Stimulated activated CD8-positive, alpha-beta memory T cell treated with anti-CD3 and anti-CD28 coated beads, Interleukin-12 subunit alpha, Interleukin-12 subunit beta, amount 100 ng/mL, for 24 hours (primary cell): Measurements from ENCODE around the gene SEC61B.
"Not testable (repeated sequence)": the region's sequence is repeated elsewhere in the genome, so short reads cannot be mapped to it uniquely, and the experiment has no call there.

Source experiments
- DNase-seq: peaks from one replicate; pipeline ENCODE4 v3.0.0-alpha.2; 2020; ENCODE audit errors: extremely low read depth

Gene SEC61B

DNA sequence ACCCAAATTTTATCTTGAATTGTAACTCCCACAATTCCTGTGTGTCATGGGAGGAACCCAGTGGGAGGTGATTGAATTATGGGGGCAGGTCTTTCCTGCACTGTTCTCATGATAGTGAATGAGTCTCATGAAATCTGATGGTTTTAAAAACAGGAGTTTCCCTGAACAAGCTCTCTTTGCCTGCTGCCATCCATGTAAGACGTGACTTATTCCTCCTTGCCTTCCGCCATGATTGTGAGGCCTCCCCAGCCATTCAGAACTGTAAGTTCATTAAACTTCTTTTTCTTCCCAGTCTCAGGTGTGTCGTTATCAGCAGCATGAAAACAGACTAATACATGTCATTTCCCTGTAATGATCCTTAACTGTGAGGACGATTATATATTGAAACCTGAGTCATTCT lies 15.8 kb downstream of the SEC61B start:
- not testable (repeated sequence) for DNase-seq

GRCh38 chr9:99238331-99238730 lies 16.2 kb downstream of the SEC61B start:
- DNase-seq, result no peak

GRCh38 chr9:99239341-99240060 lies 17.4 kb downstream of the SEC61B start:
- DNase-seq, result no peak

DNA sequence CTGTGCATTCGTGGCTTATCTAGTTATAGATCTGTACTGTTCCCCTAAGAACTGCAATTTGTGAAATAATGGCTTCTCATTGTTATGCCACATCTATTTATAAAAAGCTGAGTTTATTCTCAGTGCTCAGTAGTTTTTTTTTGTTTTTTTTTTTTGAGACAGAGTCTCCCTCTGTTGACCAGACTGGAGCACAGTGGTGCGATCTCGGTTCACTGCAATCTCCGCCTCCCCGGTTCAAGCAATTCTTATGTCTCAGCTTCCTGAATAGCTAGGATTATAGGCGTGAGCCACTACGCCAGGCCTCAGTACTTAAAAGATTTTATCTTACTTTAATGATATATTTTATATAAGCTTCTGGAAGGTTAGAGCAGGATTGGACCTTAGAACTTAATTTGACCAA lies 19.0 kb downstream of the SEC61B start:
- no peak for DNase-seq

DNA sequence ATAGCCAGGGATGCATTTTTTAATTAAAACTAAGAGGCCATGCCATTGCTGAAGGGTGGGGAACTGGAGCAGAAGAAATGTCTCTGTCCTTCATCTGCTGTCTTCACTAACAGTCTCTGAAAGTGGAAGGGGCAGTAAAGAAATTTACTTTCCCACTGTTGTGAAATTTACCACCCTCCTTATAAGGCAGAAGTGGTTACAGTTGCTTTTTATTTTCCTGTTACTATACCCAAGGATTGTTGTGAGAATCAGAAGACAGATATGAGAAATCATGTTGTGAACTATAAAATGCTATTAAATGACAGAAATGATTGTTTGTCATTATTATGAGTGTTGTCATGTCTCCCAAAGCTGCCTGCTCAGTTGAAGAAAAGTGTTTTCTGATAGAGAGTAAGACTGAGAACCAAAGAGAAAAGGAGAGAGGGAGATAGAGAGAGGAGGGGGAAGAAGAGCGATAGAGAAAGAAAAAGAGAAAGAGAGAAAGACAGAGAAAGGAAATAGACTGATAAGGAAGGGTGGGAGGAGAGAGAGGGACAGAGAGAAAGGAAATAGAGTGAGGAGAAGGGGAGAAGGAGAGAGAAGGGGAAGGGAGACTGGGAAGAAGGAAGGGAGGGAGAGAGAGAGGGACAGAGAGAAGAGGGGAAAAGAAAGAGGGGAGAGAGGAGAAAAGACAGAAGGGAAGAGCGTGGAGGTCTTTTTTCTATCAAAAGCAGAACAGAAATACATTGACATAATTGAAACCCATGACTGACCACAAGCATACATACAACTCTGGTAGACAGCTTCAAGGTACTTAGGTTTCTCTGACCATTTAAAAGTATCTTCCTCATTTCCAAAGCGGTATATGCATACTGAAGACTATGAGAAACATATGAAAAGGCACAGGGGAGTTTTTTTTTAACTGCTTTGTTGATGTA lies 22.5 kb downstream of the SEC61B start:
- DNase-seq, result no peak

DNA sequence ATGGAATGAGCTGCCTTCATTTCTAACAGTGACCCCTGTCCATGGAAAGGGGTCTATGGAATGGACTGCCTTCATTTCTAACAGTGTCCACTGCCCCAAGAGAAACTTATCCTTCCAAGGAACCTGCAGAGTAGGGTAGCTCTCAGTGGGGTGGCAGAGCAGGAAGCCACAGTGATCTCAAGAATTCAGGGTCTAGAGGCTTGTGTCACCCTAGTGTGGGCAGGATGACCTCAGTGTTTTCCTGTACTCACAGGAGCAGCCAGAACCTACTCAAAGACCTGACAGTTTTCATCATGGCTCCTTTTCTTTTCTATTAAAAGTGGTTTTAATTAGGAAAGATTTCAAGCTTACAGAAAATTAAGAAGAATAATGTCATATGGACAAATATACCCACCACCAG lies 27.5 kb downstream of the SEC61B start:
- DNase-seq, result no peak

DNA sequence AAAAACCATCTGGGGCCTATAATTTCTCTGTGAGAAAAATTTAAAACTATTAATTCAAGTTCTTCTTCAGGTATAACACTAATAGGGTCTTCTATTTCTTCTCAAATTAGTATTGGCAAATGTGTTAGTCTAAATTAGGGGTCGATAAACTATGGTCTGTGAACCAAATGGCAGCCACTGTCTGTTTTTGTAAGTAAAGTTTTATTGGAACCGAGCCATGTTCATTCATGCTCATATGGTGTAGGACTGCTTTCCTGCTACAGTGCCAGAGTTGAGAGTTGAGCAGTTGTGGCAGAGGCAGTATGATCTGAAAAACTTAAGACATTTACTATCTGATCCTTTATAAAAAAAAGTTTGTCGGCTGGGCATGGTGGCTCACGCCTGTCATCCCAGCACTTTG lies 29.1 kb downstream of the SEC61B start:
- no peak for DNase-seq

GRCh38 chr9:99253134-99253533 lies 31.1 kb downstream of the SEC61B start:
- DNase-seq, result no peak

GRCh38 chr9:99253772-99254431 lies 31.8 kb downstream of the SEC61B start:
- peak; percentile 75 for DNase-seq

DNA sequence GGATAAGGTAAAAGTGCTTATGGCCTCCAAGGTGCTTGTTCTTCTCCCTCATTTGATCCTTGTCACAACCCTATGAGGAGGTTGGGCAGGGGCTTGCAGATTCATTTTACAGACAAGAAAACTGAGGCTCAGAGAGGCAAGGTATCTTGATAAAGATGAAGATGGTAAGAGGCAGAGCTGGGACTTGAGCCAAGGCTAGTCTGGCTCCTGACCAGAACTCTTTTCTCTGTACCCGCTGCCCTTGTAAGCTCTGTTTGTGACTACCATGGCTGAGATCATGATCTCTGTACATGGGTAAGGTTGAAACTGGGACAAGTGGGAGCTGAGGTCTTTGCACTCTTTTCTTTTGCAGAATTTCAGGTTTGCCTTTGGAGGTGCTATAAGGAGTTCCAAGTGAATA lies 33.6 kb downstream of the SEC61B start:
- DNase-seq, result no peak

GRCh38 chr9:99257723-99258389 lies 35.8 kb downstream of the SEC61B start:
- no peak for DNase-seq

- no peak for DNase-seq
Measured at GRCh38 chr9:99259231-99259918, 37.3 kb downstream of the SEC61B start.

DNA sequence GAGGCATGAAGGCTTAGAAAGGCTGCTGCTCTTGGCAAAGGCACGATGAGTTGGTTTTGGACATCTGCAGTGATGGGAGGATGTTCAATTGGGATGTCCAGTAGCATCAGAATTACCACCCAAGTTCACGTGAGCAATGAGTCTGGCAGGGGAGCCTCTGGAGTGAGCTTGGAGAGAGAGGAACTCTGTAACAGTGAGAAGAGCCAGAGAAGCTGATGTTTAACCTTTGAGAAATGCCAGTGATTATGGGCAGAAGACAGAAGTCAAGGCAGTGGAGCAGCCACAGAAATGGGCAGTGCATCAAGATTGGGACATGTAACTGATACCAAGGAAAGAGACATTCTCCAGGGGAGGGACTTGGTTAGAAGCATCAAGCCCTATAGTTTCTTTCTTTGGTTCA lies 39.8 kb downstream of the SEC61B start:
- DNase-seq, result no peak

GRCh38 chr9:99262949-99263418 lies 40.9 kb downstream of the SEC61B start:
- DNase-seq, result no peak

- no peak for DNase-seq
Measured at GRCh38 chr9:99264070-99264680, 42.1 kb downstream of the SEC61B start.

GRCh38 chr9:99265691-99266090 lies 43.6 kb downstream of the SEC61B start:
- DNase-seq, result no peak

- no peak for DNase-seq
Measured at GRCh38 chr9:99266255-99267023, 44.4 kb downstream of the SEC61B start.

- DNase-seq, result no peak
Measured at GRCh38 chr9:99269416-99269815, 47.3 kb downstream of the SEC61B start.

DNA sequence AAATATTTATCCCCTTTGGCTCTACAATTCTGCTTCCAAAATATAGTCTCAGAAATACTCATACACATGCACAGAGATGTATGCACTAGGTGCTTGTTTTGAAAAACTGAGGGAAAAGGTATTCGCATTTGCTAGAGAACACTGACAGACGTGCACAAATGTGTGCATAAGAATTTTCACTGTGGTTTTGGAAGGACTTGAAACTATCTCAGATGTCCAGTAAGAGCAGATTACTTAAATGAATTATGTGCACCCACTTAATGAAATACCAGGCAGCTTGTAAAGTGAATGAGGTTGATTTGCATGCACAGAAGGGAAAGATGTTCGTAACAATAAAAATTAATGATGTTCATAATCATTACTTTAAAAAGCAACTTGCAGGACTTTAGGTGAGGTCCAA lies 48.4 kb downstream of the SEC61B start:
- no peak for DNase-seq

DNA sequence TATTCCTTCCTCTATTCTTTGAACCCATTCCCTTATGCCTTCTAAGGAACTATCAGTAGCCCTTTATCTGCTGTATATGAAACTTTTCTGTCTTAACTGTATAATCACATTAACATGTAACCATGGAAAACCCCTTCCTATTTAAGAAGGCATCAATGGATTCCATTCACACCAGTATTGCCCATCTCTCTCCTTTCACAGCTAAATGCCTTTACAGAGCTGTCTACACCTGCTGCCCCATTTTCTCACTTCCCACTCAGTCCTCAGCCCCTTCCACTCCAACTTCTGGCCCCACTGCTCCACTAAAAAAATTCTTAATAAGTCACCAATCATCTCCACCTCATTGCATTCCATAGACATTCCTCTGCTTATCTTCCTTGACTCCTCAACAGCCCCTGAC lies 50.8 kb downstream of the SEC61B start:
- no peak for DNase-seq
